Stimulated activated CD4-positive, alpha-beta T cell treated with anti-CD3 and anti-CD28 coated beads, Interleukin-12 subunit alpha, Interleukin-12 subunit beta, amount 100 ng/mL, for 24 hours (primary cell): ENCODE results near the gene PLD6.
A peak's percentile ranks its signal among the peaks of the same experiment; 100 is the strongest.

ENCODE experiments used
- DNase-seq, 2 experiments: peaks; one replicate each; pipeline ENCODE4 v3.0.0-alpha.2; 2020; ENCODE audit warnings: low read depth in 2 of 2

Gene PLD6

DNA sequence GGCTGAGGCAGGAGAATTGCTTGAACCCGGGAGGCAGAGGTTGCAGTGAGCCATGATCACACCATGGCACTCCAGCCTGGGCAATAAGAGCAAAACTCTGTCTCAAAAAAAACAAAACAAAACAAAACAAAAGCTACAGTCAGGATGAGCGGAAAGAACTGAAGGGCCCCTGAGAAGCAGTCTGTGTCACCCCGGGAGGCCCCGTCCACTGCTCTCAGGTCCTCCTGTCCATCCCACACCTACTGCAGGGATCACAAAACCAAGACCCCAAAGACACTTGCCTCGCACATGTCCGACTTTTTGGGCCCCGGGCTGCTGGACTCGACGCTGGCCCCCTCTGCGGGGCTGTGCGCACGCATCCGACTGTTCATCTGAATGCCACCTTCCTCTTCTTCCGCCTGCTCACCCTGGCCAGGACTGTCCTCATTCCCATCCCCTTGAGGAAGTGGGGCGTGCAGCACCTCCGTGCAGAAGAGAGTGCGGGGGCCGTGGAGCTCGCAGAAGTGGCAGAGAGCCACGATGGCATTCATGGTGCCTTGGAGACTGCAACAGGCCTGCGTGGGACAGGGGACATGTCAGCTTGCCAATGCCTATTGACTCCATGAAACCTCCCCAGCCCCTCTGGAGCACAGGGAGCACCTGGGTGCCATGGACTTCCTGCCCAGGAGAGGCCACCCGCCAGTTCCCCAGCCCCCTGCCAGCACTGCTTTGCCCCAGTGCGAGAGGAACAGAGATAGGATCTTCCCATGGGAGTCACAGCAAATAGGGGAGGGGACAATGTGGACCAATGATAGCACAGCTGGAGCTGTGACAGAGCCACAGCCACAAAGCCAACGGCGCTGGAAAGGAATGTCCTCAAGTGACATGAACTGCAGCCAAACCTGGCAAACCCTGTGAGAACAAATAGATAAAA, 21.7 kb upstream of the PLD6 start:
- DNase-seq = no peak

DNA sequence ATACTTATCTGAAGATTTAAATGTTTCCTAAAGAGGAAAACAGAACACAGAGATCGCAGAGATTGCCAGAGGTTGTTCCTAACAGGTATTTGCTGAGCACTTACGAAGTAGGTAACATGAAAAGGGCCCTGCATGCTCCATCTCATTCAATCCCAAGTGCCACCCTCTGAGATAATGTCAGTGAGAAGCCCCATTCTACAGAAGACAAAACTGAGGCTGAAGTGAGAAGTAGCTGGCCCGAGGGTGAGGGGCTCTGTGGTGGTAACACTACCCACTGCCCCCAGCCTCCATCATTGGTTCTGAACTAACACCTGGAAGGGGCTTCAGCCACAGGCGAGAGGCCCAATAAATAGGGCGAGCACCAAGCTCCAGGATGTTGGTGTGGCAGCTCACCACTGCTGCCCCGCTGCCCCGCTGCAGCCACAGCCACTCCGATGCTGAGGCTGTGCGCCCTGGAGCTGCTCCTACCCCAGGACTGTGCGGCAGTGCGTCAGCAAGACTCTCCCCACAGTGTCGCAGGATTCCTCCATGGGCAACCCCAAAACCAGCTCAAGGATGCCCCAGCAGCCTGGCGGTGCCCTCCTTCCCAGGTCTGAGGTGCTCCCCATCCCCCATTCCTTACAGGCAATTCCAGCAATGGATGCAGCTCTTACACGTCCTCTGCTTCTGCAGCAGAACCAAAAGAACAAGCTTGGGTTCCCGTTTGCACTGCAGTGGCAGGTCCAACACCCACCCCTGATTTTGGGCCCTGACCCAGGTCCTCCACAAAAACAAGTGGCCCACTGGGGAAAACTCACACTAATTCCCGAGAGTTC, 20.5 kb upstream of the PLD6 start:
- DNase-seq = no peak

DNA sequence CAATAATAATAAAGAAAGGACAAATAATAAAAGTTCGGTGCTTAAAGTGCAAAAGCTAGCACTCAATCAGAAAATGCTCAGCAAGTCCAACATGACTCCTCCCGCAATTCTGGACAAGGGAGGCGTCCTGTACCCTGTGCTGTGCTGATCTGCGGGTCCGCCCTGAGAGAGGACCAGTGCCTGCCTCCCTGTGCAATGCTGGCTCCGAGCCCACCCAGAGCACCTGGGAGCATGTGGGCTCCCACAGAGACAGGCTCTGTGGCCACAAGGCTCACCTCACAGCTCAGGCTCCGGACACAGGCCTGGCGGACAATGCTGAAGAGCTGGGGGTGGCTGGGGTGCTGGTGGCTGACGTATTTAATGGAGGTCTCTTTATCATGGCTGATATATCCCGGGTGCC, 19.8 kb upstream of the PLD6 start:
- no peak for DNase-seq

DNA sequence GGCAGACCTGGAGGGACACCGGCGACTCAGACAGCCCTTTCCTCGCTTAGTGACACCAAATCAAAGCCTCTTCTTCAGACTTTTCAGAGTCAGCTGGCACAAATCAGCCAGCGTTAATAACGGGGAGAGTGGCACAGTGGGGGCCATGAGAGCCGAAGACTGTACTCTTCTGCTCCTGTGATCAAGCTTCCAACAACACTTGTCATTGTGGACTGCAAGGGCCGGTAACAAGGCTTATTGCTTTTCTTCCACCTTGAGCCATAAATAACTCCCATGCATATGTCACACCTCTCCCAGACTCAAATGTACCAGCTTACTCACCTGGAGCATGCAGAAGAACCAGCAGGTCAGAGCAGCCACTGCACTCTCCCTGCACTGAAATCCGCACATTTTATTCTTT, 18.0 kb upstream of the PLD6 start:
- no peak for DNase-seq

DNA sequence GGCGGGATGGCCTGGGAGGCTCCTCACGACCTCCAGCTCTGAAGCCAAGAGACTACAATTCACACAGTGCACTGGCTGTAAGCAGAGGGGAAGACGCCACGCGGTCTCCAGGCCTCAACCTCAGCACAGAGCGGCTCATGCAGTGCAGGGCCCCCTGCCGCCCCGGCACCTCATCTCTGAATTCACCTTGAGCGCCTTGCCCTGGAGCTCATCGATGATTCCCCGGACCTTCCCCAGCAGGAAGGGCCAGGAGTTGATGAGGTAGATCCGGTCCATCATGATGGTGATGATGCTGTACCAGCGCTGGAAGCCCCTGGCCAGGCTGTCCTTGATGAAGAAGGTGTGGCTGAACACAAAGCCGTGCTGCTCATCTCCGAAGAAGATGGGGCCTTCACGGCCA, 17.6 kb upstream of the PLD6 start:
- DNase-seq = no peak

DNA sequence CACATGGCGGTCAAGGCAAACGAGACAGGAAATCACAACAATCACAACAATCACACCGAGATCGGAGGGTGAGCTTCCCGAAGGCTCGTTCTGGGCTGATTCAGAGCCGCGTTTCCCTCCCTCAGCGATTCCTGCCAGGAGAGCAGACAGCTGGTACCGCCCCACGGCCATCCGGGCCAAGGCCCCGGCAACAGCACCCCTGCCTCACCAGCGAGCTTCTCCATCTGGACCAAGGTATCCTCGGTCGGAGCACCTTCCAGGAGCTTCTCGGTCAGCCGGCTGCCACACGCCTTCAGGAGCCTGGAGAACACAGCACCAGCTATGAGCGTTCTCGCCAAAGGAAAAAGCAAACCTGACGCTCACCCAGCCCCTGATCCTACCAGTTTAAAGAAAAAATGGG, 15.2 kb upstream of the PLD6 start:
- no peak for DNase-seq

- DNase-seq = no peak
Observed at GRCh38 chr17:17220529-17220928, 14.4 kb upstream of the PLD6 start.

DNA sequence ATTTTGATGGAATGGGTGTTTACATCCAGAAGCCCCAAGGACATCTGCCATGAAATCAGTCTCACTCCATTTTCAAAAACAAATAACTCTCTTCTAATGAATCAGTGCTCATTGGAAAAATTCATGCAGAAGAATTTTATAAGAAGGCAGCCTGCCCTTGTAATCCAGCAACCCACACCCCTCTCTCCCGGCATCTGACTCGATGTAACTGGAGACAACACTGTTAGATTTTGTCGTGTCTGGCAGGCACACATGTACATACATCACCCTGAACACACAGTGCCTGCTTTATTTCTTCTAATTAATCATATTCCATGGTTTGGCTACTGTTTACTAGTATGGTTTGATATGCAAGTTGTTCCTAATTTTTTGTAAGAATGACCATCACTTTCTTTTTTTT, 11.9 kb upstream of the PLD6 start:
- no peak for DNase-seq

- no peak for DNase-seq
Observed at GRCh38 chr17:17216776-17217175, 10.6 kb upstream of the PLD6 start.

GRCh38 chr17:17216236-17216635, 10.1 kb upstream of the PLD6 start:
- no peak for DNase-seq

DNA sequence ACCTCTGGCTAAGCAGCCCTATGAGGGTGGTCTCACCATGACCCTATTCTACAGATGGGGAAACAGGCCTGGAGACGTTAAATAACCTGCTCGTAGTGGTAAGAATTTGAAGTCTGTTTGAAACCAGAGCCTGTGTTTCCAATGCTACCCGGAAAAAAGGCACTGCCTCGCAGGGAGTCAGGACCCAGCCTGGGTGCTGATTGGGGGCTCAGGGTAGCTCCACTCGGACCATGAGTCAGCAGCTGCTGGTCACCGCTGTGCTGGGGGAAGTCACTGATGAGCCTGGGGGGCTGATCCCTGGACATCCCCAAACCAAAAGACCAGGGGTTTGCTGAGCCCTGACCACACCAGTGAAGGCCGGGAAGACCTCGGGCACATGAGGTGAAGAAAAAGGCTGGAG, 9.4 kb upstream of the PLD6 start:
- no peak for DNase-seq

DNA sequence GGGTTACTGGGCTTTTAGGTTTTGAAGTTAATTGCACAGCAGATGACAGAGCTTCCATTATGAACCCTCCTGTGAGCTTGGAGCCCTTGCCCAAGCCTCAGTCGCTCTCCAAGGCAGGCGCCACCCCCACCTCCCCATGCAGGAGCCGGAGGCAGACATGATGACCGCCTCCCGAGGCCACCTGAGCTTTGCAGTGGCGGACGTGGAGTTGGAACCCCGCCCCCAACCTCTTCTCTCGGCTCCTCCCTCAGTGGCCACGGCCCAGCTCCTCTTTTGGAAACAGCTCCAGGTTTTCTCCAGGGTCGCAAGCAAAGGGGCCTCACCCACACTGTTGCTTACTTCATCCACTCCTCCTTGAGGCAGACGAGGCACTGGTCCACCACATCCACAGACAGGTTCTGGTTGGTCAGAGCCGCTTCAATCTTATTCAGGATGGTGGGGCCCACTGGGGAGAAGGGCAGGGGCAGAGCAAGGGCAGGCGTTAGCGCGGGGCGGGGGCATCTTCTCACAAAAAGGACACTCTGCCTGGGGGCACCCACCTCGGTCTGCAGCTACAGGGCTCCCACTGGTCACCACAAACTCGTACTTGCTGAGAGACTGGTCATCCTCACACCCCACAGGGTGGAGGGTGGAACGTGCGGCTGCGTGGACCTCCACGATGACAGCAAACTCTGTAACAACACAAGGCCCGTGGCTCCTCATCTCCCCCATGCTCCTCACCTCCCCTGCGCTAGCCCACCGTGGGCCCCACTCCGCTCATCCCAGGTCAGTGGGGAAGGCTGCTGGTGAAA, 8.7 kb upstream of the PLD6 start:
- no peak for DNase-seq

DNA sequence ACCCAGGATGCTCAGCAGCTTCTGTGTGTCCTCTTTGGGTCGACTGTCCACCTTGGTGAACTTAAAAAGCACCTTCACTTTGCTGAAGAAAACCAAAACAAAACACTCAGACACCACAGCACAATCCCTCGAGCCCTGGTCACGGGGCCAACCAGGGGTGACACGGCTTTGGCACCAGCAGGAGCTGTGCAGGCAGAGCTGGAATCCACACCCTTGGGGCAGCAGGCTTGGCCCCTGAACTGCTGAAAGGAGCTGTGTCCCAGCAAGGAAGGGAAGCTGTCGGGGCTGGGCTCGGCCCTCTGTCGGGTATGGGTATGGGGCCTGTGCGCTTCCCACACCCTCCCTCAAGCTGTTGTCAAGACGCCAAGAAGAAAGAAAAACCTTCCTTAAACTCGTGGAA, 7.6 kb upstream of the PLD6 start:
- DNase-seq = no peak

DNA sequence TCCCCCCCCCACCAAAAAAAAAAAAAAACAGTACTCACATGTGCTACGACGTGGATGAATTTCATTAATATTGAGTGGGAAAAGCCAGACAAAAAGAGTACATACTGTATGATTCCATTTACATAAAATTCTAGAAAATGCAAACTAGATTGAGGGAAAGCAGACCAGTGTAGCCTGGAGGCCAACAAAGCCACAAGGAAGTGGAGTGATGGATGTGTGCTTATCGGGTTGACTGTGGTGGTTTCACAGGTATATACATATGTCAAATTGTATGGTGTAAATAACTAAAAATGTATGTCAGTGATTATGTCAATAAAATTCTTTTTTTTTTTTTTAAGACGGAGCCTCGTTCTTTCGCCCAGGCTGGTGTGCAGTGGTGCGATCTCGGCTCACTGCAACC, 1.9 kb upstream of the PLD6 start:
- no peak for DNase-seq

GRCh38 chr17:17206913-17207335, 791 bp upstream of the PLD6 start:
- no peak for DNase-seq

DNA sequence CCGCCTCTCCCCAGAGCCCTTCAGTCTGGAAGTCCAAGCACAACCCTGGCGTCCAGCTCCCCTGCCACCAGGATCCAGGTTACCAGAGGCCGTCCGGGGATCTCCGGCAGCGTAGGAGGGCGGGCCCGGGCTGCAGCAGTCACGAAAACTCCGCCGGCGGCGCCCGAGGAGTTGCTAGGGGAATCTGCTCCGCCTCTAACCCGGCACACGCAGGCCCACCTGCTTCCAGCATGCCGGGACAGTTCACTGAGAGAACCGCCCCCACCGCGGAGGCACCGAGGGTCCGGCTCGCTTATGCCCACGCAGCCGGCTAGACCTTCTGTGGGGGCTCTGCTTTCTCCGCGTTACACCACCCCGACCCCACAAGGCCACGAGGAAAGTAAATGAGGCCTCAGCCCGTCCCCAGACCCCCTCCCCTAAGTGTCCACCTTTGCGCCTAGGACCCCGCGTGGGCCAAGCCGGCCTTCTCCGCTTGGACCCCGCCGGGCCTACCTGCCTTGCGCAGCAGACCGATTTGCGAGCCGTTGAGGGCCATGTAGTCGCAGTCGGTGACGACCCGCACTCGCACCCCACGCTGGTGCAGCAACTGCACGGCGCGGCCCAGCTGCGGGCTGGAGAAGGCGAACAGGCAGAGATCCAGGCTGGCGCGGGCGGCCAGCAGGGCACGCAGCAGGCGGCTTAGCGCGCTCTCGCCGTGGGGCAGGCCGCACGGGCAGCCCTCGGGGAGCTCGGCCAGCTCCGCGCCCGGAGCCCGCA, 587 bp downstream of the PLD6 start:
- peak; percentile 28 to 56 for DNase-seq

GRCh38 chr17:17204635-17205231, 1.4 kb downstream of the PLD6 start:
- DNase-seq = no peak

DNA sequence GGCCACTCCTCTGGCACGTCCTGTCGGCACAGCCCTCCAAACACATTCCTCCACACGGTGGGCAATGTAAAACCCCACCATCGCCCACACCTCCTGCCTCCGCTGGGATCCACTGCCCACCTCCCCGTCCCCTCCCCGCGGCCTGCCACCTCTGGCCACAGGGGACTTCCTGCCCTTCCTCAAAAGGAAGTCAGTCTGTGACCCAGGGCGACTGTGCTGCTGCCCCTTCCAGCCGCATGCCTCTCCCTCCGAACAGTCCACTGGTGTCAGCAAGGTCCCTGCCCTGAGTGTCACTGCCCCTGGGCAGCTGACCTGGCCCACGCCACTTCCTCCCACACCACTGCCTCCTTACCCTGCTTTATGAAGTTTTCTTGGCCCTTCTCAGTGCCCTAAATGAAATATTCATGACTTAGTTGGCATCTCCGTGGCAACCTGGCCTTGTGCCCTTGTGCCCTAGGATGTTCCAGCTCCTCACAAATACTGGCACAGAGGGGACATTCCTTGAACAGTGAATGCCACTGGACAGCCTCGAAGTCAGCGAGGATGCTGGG, 2.0 kb downstream of the PLD6 start:
- DNase-seq = no peak

DNA sequence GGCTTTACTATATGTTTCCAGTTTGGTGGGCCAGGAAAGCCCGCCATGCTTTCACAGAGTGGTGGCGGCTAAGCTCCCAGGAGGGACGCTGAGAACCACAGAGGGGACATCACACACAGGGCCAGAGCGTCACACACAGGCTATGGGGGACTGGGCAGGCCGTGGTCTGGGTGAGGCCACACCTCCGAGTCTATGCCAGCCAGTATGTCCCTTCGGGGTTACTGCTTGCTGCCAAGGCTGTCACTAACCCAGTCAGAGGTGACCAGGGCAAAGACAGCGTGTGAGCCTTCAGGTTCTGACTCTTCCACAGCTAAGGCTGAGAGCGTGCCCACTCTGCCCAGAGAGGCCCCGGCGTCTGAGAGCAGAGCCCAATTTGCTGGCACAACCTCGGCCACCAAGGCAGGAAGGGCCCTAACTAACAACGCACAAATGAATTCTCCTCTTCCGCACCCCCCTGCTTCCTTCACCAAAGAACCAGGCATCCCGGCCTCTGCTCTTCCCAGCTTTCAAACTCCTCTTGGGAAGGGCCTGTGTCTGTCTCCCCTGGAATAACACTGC, 2.9 kb downstream of the PLD6 start:
- no peak for DNase-seq

DNA sequence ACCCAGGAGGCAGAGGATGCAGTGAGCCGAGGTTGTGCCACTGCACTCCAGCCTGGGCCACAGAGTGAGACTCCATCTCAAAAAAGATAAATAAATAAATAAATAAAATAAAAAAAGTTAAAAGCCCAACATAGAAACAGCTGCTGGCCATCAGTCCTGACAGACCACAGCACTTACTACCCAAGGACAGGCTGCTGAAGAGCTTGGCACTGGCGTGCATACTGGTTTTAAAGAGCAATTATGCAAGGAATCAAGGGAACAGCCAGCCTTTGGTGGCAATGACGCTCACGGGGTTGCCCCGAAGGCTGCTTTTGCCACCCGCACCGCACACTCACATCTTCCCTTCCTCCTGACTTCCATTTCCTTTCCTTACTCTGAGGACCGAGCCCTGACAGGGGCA, 4.2 kb downstream of the PLD6 start:
- no peak for DNase-seq
